GM18505 (cell line): ENCODE data around the gene CNGA1.
"Not testable (repeated sequence)": the region's sequence is repeated elsewhere in the genome, so short reads cannot be mapped to it uniquely, and the experiment has no call there.

Experiments
- ATAC-seq: cut with Tn5 transposase; IDR thresholded peaks from one replicate; pipeline ENCODE4 v1.9.1; 2021; ENCODE audit not compliant: unreplicated experiment
- POLR2A ChIP-seq: IDR thresholded peaks from 4 replicates; pipeline ENCODE4 v1.6.1; 2011; ENCODE audit warnings: borderline replicate concordance; ENCODE audit not compliant: insufficient read depth, insufficient read length; ENCODE audit errors: extremely low read depth

Gene CNGA1

GRCh38 chr4:48018112-48018511 lies 1.6 kb upstream of the CNGA1 start:
- TF ChIP-seq POLR2A = no peak

GRCh38 chr4:48017108-48017571 lies 659 bp upstream of the CNGA1 start:
- TF ChIP-seq POLR2A = no peak
- peak; percentile 27 for ATAC-seq

More at GRCh38 chr4:48018112-48018511, 1.6 kb upstream of the CNGA1 start:
- ATAC-seq = no peak

GRCh38 chr4:48015678-48016077 lies 803 bp downstream of the CNGA1 start:
- no peak for ATAC-seq
- TF ChIP-seq POLR2A = no peak

GRCh38 chr4:48015216-48015615 lies 1.3 kb downstream of the CNGA1 start:
- TF ChIP-seq POLR2A = no peak
- ATAC-seq = no peak

GRCh38 chr4:48012824-48013223 lies 3.7 kb downstream of the CNGA1 start:
- no peak for TF ChIP-seq POLR2A
- ATAC-seq = no peak

- TF ChIP-seq POLR2A = no peak
- ATAC-seq = no peak
Measured at GRCh38 chr4:48011722-48012121, 4.8 kb downstream of the CNGA1 start.

GRCh38 chr4:48010906-48011305 lies 5.6 kb downstream of the CNGA1 start:
- ATAC-seq = not testable (repeated sequence)

GRCh38 chr4:48008021-48008596 lies 8.4 kb downstream of the CNGA1 start:
- TF ChIP-seq POLR2A = no peak
- no peak for ATAC-seq

- ATAC-seq = no peak
- TF ChIP-seq POLR2A = no peak
Measured at GRCh38 chr4:48005781-48006180, 10.7 kb downstream of the CNGA1 start.

GRCh38 chr4:48003568-48003967 lies 12.9 kb downstream of the CNGA1 start:
- not testable (repeated sequence) for ATAC-seq

GRCh38 chr4:48002267-48002666 lies 14.2 kb downstream of the CNGA1 start:
- no peak for TF ChIP-seq POLR2A
- ATAC-seq = no peak

GRCh38 chr4:47996021-47996420 lies 20.5 kb downstream of the CNGA1 start:
- TF ChIP-seq POLR2A = no peak
- ATAC-seq = no peak

GRCh38 chr4:47992475-47992874 lies 24.0 kb downstream of the CNGA1 start:
- ATAC-seq = not testable (repeated sequence)

- no peak for TF ChIP-seq POLR2A
- ATAC-seq = no peak
Measured at GRCh38 chr4:47990145-47990544, 26.3 kb downstream of the CNGA1 start.

GRCh38 chr4:47974566-47974965 lies 41.9 kb downstream of the CNGA1 start:
- no peak for TF ChIP-seq POLR2A
- ATAC-seq = no peak
